IMR-90 (cell line): ENCODE data around the gene MRPL20. TPM values are rescaled to one million over a fixed set of nuclear protein-coding genes. Genes with fewer than 3 reads are reported as not detected.

Experiments used
- ATAC-seq: fragments of 200-7000 bp; cut with Tn5 transposase; 2 replicates; pipeline ENCODE4 v1.9.1; 2020; ENCODE audit warnings: low read depth, mild to moderate bottlenecking, moderate library complexity
- BruUV-seq: library from RNA; stranded (reverse); fragments of 400-500 nt; replicated peaks from 2 replicates; lab custom pipeline; 2021; lab: Mats Ljungman, UMichigan
- CTCF ChIA-PET: fragments of 300-600 bp; formaldehyde crosslinking; extraction: SDS; loops from one replicate; lab custom pipeline; 2021; ENCODE audit warnings: antibody characterized with exemption; lab: Yijun Ruan, JAX
- POLR2A ChIA-PET: fragments of 300-600 bp; sonication (Branson Sonifier 250); formaldehyde crosslinking; loops from one replicate; lab custom pipeline; 2022; ENCODE audit warnings: antibody characterized with exemption; ENCODE audit not compliant: unreplicated experiment; lab: Charles Lee
- DNase-seq: peaks from one replicate; pipeline ENCODE4 v3.0.0; 2013
- H2AFZ ChIP-seq: replicated peaks from 2 replicates; pipeline ENCODE3; 2013; ENCODE audit warnings: low read length, mild to moderate bottlenecking; ENCODE audit not compliant: poor library complexity
- H2AK5ac ChIP-seq: 2 replicates; pipeline ENCODE4 v1.6.1; 2013; ENCODE audit warnings: low read depth, low read length, inconsistent platforms
- H2AK9ac ChIP-seq: replicated peaks from 2 replicates; pipeline ENCODE3; 2013; ENCODE audit warnings: mild to moderate bottlenecking, low read depth, low read length, moderate library complexity; ENCODE audit not compliant: poor library complexity
- H2BK120ac ChIP-seq: 2 replicates; pipeline ENCODE4 v1.6.1; 2013; ENCODE audit warnings: low read depth, low read length, inconsistent platforms
- H2BK15ac ChIP-seq: 3 replicates; pipeline ENCODE4 v1.6.1; 2013; ENCODE audit warnings: low read depth, low read length, inconsistent platforms
- H2BK20ac ChIP-seq: 2 replicates; pipeline ENCODE4 v1.6.1; 2013; ENCODE audit warnings: low read depth, mild to moderate bottlenecking, inconsistent platforms, low read length, moderate library complexity
- H2BK5ac ChIP-seq: 2 replicates; pipeline ENCODE4 v1.6.1; 2013; ENCODE audit warnings: mild to moderate bottlenecking, low read depth, low read length, inconsistent platforms; ENCODE audit not compliant: poor library complexity, severe bottlenecking
- H3K14ac ChIP-seq: replicated peaks from 2 replicates; pipeline ENCODE4 v1.6.1; 2013; ENCODE audit warnings: low read depth, low read length, inconsistent platforms
- H3K18ac ChIP-seq: 2 replicates; pipeline ENCODE4 v1.6.1; 2013; ENCODE audit warnings: low read depth, low read length, control low read depth
- H3K23ac ChIP-seq: 2 replicates; pipeline ENCODE4 v1.6.1; 2013; ENCODE audit warnings: low read depth, low read length, inconsistent platforms
- H3K27ac ChIP-seq: 2 replicates; pipeline ENCODE4 v1.5.1; 2013; ENCODE audit warnings: mild to moderate bottlenecking, control low read depth, low read length; ENCODE audit not compliant: insufficient read depth
- H3K27me3 ChIP-seq: 2 replicates; pipeline ENCODE4 v1.6.1; 2013; ENCODE audit warnings: low read length; ENCODE audit not compliant: control insufficient read depth, insufficient read depth
- H3K36me3 ChIP-seq: 2 replicates; pipeline ENCODE4 v1.6.1; 2013; ENCODE audit warnings: low read length, mixed read lengths; ENCODE audit not compliant: control insufficient read depth, insufficient read depth
- H3K4ac ChIP-seq: 2 replicates; pipeline ENCODE4 v1.6.1; 2013; ENCODE audit warnings: low read depth, low read length, inconsistent platforms
- H3K4me1 ChIP-seq: 2 replicates; pipeline ENCODE4 v1.6.1; 2013; ENCODE audit warnings: low read length, mixed read lengths; ENCODE audit not compliant: control insufficient read depth, insufficient read depth
- H3K4me2 ChIP-seq: 2 replicates; pipeline ENCODE4 v1.6.1; 2013; ENCODE audit warnings: low read depth, mild to moderate bottlenecking, control low read depth, low read length, moderate library complexity
- H3K4me3 ChIP-seq: 2 replicates; pipeline ENCODE4 v1.5.1; 2013; ENCODE audit warnings: low read depth, mild to moderate bottlenecking, control low read depth, low read length, moderate library complexity; ENCODE audit not compliant: insufficient read depth
- H3K56ac ChIP-seq: 2 replicates; pipeline ENCODE4 v1.6.1; 2013; ENCODE audit warnings: low read length, inconsistent platforms; ENCODE audit not compliant: insufficient read depth; ENCODE audit errors: extremely low read depth
- H3K79me1 ChIP-seq, 2 experiments: 2 replicates each; pipeline ENCODE4 v1.6.1; 2013; ENCODE audit warnings: low read length in 2 of 2, inconsistent platforms in 1 of 2, low read depth in 1 of 2
- H3K9ac ChIP-seq: 2 replicates; pipeline ENCODE4 v1.6.1; 2013; ENCODE audit warnings: low read depth, low read length, control low read depth
- H3K9me1 ChIP-seq: 2 replicates; pipeline ENCODE4 v1.6.1; 2013; ENCODE audit warnings: low read length, inconsistent platforms; ENCODE audit not compliant: insufficient read depth
- H3K9me3 ChIP-seq: 2 replicates; pipeline ENCODE4 v1.6.1; 2013; ENCODE audit warnings: low read length; ENCODE audit not compliant: control insufficient read depth, insufficient read depth
- H4K20me1 ChIP-seq: 2 replicates; pipeline ENCODE4 v1.6.1; 2013; ENCODE audit warnings: low read length, inconsistent platforms; ENCODE audit not compliant: insufficient read depth
- H4K5ac ChIP-seq: 2 replicates; pipeline ENCODE4 v1.6.1; 2013; ENCODE audit warnings: mild to moderate bottlenecking, low read depth, low read length, control low read depth
- H4K8ac ChIP-seq, 2 experiments: 2 replicates each; pipeline ENCODE4 v1.6.1; 2013; ENCODE audit warnings: low read depth in 2 of 2, low read length in 2 of 2, control low read depth in 1 of 2, inconsistent platforms in 1 of 2
- H4K91ac ChIP-seq: 2 replicates; pipeline ENCODE4 v1.6.1; 2013; ENCODE audit warnings: low read depth, low read length, inconsistent platforms; ENCODE audit not compliant: insufficient read depth
- CEBPB ChIP-seq: IDR thresholded peaks from 2 replicates; pipeline ENCODE4 v1.6.1; 2012; ENCODE audit warnings: low read depth, low read length, improper control_type of control experiment
- SMC3 ChIP-seq: fragments of 150-350 bp; IDR thresholded peaks from 2 replicates; pipeline ENCODE4 v1.6.1; 2016; ENCODE audit warnings: low read depth, mild to moderate bottlenecking, antibody characterized with exemption, low read length, moderate library complexity
- WGBS, 2 experiments: methylation state at CpG; one replicate each; pipeline versions ENCODE4 v1.1.5 to v1.1.7; 2013; ENCODE audit warnings: missing lambda C conversion rate in 2 of 2; ENCODE audit not compliant: insufficient read length in 1 of 2; ENCODE audit errors: extremely low coverage in 2 of 2; 5-methylcytosine and 5-hydroxymethylcytosine counted together
- dilution Hi-C: fragments of 300-500 bp; cut with HindIII; formaldehyde crosslinking; loops from one replicate; pipeline ENCODE4 v1.14.3; 2018; ENCODE audit warnings: low sequenced_read_pairs; ENCODE audit not compliant: unreplicated experiment
- in situ Hi-C: fragments of 300-500 bp; cut with MboI; formaldehyde crosslinking; loops from 3 replicates; pipeline ENCODE4 v1.14.3; 2019; ENCODE audit warnings: low sequenced_read_pairs, inconsistent platforms, mixed read lengths
- intact Hi-C: fragments of 100-400 bp; cut with micrococcal nuclease; formaldehyde crosslinking; loops from 2 replicates; pipeline ENCODE4 v1.10.0; 2022
- polyA plus RNA-seq, 3 experiments: library from polyadenylated mRNA; depleted of rRNA; stranded (reverse); fragments of >200 nt; gene quantifications; 2 replicates each; pipeline ENCODE4 v1.2.3, GENCODE V29; 2012; ENCODE audit warnings: low replicate concordance in 1 of 3
- total RNA-seq: library from RNA; depleted of rRNA; stranded (reverse); fragments of >200 nt; gene quantifications from 2 replicates; pipeline ENCODE4 v1.2.3, GENCODE V29; 2012

Gene MRPL20
- total and polyA plus RNA-seq, 2 of the 4 experiments (the other 2 are of a cell fraction) = 141 to 157 TPM

GRCh38 chr1:1397839-1398523, 9.1 kb downstream of the MRPL20 start:
- ChIA-PET CTCF (interaction anchor here (1.0 kb wide), 1 partner anchor 22 kb away, joined by 4 read pairs; no protein-coding TSS in a partner anchor), POLR2A (no interaction called here)
- Histone ChIP-seq H2BK15ac (no peak overlapping the region), H3K56ac (peak overlapping the region; percentile 91; the same call in 1 of the 2 replicates), H2BK5ac (no peak overlapping the region), H4K91ac (peak overlapping the region; percentile 31), H4K20me1 (peaks cover 41% of the 10 kb centered on the region; the same call in 1 of the 2 replicates), H4K8ac (peak overlapping the region; percentile 63 to 79; a peak in 2 of 4 replicates), H2BK120ac (no peak overlapping the region), H2AK9ac (peak overlapping the region; percentile 99), H3K4me2 (peak overlapping the region; percentile 89), H3K79me1 (peaks cover 24 to 69% of the 10 kb centered on the region in 2 experiments), H3K18ac (no peak overlapping the region), H3K36me3 (peaks cover 55% of the 10 kb centered on the region), H3K23ac (peak overlapping the region; percentile 94), H3K9me1 (peaks cover 11% of the 10 kb centered on the region), H4K5ac (peak overlapping the region; percentile 9; the same call in 1 of the 2 replicates), H3K9me3 (no peaks in the 10 kb centered on the region), H3K27ac (peak overlapping the region; percentile 96), H3K4me3 (peak overlapping the region; percentile 97), H3K4ac (peak overlapping the region; percentile 82), H3K9ac (peak overlapping the region; percentile 96), H3K27me3 (no peaks in the 10 kb centered on the region), H3K14ac (peak overlapping the region; percentile 87), H2AK5ac (peak overlapping the region; percentile 91), H2BK20ac (no peak overlapping the region), H3K4me1 (peaks cover 12% of the 10 kb centered on the region), H2AFZ (peak overlapping the region; percentile 94)
- TF ChIP-seq SMC3 (no peak), CEBPB (peak; percentile 63)
- ATAC-seq = no peak
- dilution Hi-C loops = no loop called here
- in situ Hi-C loops = no loop called here
- BruUV-seq = no TSS peak
- peak; percentile 34 for DNase-seq
- intact Hi-C loops = loop anchor here (2.0 kb wide), 2 partner anchors 49 to 73 kb away; partner anchors contain the start of genes ATAD3B and DVL1
- 58% methylated on average over 12 of the region's 19 CpGs; no CpG with 5 or more reads in 1 of the 2 experiments for WGBS, 2 experiments
